B cell (primary cell): ENCODE data around the gene ANKAR.

Experiments
- CTCF ChIP-seq: fragments of 200-600 bp; IDR thresholded peaks from one replicate; pipeline ENCODE4 v1.8.0; 2022; ENCODE audit warnings: antibody characterized with exemption, mild to moderate bottlenecking
- EZH2 ChIP-seq: IDR thresholded peaks from 2 replicates; pipeline ENCODE4 v1.6.1; 2012; ENCODE audit warnings: borderline replicate concordance, low read depth, mild to moderate bottlenecking, moderate library complexity, low read length; ENCODE audit not compliant: insufficient read depth, poor library complexity, severe bottlenecking

GRCh38 chr2:189633392-189633811 lies 41.1 kb upstream of the ANKAR start:
- TF ChIP-seq EZH2 (no peak), CTCF (peak; percentile 30)
